PC-3 (cell line): Measurements from ENCODE around the gene FGGY. TPM values are rescaled to one million over a fixed set of nuclear protein-coding genes. Genes with fewer than 3 reads are reported as not detected.

Experiments used
- ATAC-seq: fragments of 200-7000 bp; cut with Tn5 transposase; 2 replicates; pipeline ENCODE4 v1.9.1; 2020; ENCODE audit warnings: mild to moderate bottlenecking, moderate library complexity
- BruUV-seq: library from RNA; stranded (reverse); fragments of 400-500 nt; replicated peaks from 2 replicates; lab custom pipeline; 2021; lab: Mats Ljungman, UMichigan
- CTCF ChIA-PET: fragments of 300-600 bp; sonication (Branson Sonifier 250); formaldehyde crosslinking; loops from one replicate; lab custom pipeline; 2022; ENCODE audit warnings: antibody characterized with exemption; lab: Charles Lee
- POLR2A ChIA-PET: fragments of 300-600 bp; sonication (Branson Sonifier 250); formaldehyde crosslinking; loops from one replicate; lab custom pipeline; 2022; ENCODE audit warnings: antibody characterized with exemption; ENCODE audit not compliant: unreplicated experiment; lab: Charles Lee
- DNase-seq: peaks from one replicate; pipeline ENCODE4 v3.0.0-alpha.2; 2015
- H2AFZ ChIP-seq: fragments of 300-600 bp; sonication (generic); 2 replicates; pipeline ENCODE4 v1.6.0; 2016; ENCODE audit warnings: antibody characterized with exemption, low read length
- H3F3A ChIP-seq: fragments of 300-600 bp; sonication (generic); one replicate; pipeline ENCODE4 v1.6.0; 2017; ENCODE audit warnings: antibody characterized with exemption, low read length, control low read depth, mild to moderate bottlenecking; ENCODE audit not compliant: unreplicated experiment
- H3K27ac ChIP-seq: fragments of 300-600 bp; sonication (generic); 2 replicates; pipeline ENCODE4 v1.5.1; 2016; ENCODE audit warnings: mild to moderate bottlenecking, low read length
- H3K27me3 ChIP-seq: fragments of 300-600 bp; sonication (generic); 2 replicates; pipeline ENCODE4 v1.6.1; 2016; ENCODE audit warnings: low read length, mixed read lengths
- H3K36me3 ChIP-seq: fragments of 300-600 bp; sonication (generic); 2 replicates; pipeline ENCODE4 v1.6.1; 2016; ENCODE audit warnings: low read depth, mixed run types, low read length, mixed read lengths
- H3K4me1 ChIP-seq: fragments of 300-600 bp; sonication (generic); 2 replicates; pipeline ENCODE4 v1.5.1; 2016; ENCODE audit warnings: low read length; ENCODE audit not compliant: insufficient read depth
- H3K4me2 ChIP-seq: fragments of 300-600 bp; sonication (generic); 2 replicates; pipeline ENCODE4 v1.6.0; 2016; ENCODE audit warnings: low read length
- H3K4me3 ChIP-seq: fragments of 300-600 bp; sonication (generic); 2 replicates; pipeline ENCODE4 v1.5.1; 2016; ENCODE audit warnings: mild to moderate bottlenecking, low read length, mixed read lengths
- H3K79me2 ChIP-seq: fragments of 300-600 bp; sonication (generic); 2 replicates; pipeline ENCODE4 v1.6.1; 2017; ENCODE audit warnings: low read length, mixed read lengths
- H3K9ac ChIP-seq: fragments of 300-600 bp; sonication (generic); 2 replicates; pipeline ENCODE4 v1.6.0; 2016; ENCODE audit warnings: mild to moderate bottlenecking, low read length
- H3K9me2 ChIP-seq: fragments of 300-600 bp; sonication (generic); replicated peaks from 2 replicates; pipeline ENCODE4 v1.6.1; 2016; ENCODE audit warnings: mixed run types, low read length, mixed read lengths
- H3K9me3 ChIP-seq: fragments of 300-600 bp; sonication (generic); 2 replicates; pipeline ENCODE4 v1.6.1; 2016; ENCODE audit warnings: low read length, mixed read lengths
- H4K20me1 ChIP-seq: fragments of 300-600 bp; sonication (generic); 2 replicates; pipeline ENCODE4 v1.6.1; 2016; ENCODE audit warnings: low read length, mixed read lengths
- EZH2 ChIP-seq: fragments of 300-600 bp; sonication (generic); IDR thresholded peaks from one replicate; pipeline ENCODE4 v1.6.1; 2017; ENCODE audit warnings: antibody characterized with exemption, mild to moderate bottlenecking, low read length; ENCODE audit not compliant: unreplicated experiment
- EZH2phosphoT487 ChIP-seq: fragments of 300-600 bp; sonication (generic); IDR thresholded peaks from 2 replicates; pipeline ENCODE4 v1.6.1; 2018; ENCODE audit warnings: mild to moderate bottlenecking, antibody characterized with exemption, low read length, borderline replicate concordance
- intact Hi-C: fragments of 100-400 bp; cut with micrococcal nuclease; formaldehyde crosslinking; loops from 2 replicates; pipeline ENCODE4 v1.9.0; 2023
- total RNA-seq: library from RNA; depleted of rRNA; stranded (reverse); fragments of >200 nt; gene quantifications from 2 replicates; pipeline ENCODE4 v1.2.3, GENCODE V29; 2014
- TF ChIP-seq, protein P1 (sequence below): fragments of 300-600 bp; sonication (generic); conservative IDR thresholded peaks from 2 replicates; pipeline ENCODE4 v1.5.1; 2017; ENCODE audit warnings: antibody characterized with exemption, low read depth, mild to moderate bottlenecking, low read length

FGGY gene
- total RNA-seq, 1 experiment from 2014 or later = 7.4 TPM

DNA sequence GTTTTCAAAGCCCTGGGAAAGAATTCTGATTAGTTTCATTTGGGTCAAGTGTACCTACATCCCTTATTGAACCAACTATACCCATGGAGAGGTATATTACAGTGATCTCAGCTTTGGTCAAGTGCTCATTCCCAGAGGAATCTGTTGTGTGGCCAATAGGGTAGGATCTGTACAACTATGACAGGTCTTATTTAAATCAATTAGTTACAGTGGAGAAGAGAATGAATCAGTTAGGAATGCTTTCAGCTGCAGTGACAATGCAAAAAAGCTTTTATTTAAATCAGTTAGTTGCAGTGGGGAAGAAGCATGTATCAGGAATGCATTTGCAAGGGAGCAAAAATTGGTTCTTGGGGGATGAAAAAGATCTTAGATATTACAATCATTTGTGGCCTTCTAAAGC is 119.0 kb downstream of the FGGY start:
- no peak for ATAC-seq
- intact Hi-C loops = no loop called here

DNA sequence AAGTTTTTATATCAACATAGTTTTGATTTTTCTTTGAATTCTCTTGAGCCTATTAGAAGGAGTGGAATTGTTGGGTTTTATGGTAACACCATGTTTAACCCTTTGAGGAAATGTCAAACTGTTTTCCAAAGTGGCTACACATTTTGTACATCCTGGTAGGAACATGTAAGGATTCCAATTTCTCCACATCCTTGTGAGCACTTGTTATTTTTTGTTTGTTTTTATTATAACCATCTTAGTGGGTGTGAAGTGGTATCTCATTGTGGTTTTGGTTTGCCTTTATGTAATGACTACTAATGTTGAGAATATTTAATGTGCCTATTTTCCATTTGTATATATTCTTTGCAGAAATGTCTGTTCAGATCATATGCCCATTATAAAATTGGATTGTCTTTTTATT is 120.5 kb downstream of the FGGY start:
- Histone ChIP-seq H4K20me1 (no peaks in the 10 kb centered on the region), H3K36me3 (no peaks in the 10 kb centered on the region), H3K79me2 (no peaks in the 10 kb centered on the region), H3F3A (no peaks in the 10 kb centered on the region), H3K4me3 (no peak overlapping the region), H3K4me1 (0 out of 2 replicates have a peak, but pooled peaks cover 1% of the 10 kb centered on the region), H3K9me3 (no peaks in the 10 kb centered on the region), H3K27ac (no peak overlapping the region), H3K9ac (no peak overlapping the region), H3K4me2 (no peak overlapping the region), H3K27me3 (no peaks in the 10 kb centered on the region), H2AFZ (no peak overlapping the region), H3K9me2 (no peaks in the 10 kb centered on the region)
- DNase-seq (no peak), ATAC-seq (no peak)
- CTCF ChIA-PET = no interaction called here
- TF ChIP-seq, protein P1, sequence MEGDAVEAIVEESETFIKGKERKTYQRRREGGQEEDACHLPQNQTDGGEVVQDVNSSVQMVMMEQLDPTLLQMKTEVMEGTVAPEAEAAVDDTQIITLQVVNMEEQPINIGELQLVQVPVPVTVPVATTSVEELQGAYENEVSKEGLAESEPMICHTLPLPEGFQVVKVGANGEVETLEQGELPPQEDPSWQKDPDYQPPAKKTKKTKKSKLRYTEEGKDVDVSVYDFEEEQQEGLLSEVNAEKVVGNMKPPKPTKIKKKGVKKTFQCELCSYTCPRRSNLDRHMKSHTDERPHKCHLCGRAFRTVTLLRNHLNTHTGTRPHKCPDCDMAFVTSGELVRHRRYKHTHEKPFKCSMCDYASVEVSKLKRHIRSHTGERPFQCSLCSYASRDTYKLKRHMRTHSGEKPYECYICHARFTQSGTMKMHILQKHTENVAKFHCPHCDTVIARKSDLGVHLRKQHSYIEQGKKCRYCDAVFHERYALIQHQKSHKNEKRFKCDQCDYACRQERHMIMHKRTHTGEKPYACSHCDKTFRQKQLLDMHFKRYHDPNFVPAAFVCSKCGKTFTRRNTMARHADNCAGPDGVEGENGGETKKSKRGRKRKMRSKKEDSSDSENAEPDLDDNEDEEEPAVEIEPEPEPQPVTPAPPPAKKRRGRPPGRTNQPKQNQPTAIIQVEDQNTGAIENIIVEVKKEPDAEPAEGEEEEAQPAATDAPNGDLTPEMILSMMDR = no peak
- TF ChIP-seq EZH2 (no peak), EZH2phosphoT487 (no peak)
- intact Hi-C loops = no loop called here
- POLR2A ChIA-PET = no interaction called here
- BruUV-seq = no TSS peak

More for the DNA sequence above, 119.0 kb downstream of the FGGY start:
- no peak overlapping the region for H3K9ac ChIP-seq
- H2AFZ ChIP-seq = no peak overlapping the region
- no peaks in the 10 kb centered on the region for H3K36me3 ChIP-seq
- no peaks in the 10 kb centered on the region for H3K4me1 ChIP-seq
- POLR2A ChIA-PET = no interaction called here
- H3K9me3 ChIP-seq = no peaks in the 10 kb centered on the region
- H3K4me2 ChIP-seq = no peak overlapping the region
- no peak overlapping the region for H3K27ac ChIP-seq
- no TSS peak for BruUV-seq
- H3K9me2 ChIP-seq = 0 out of 2 replicates have a peak, but pooled peaks cover 4% of the 10 kb centered on the region
- no peaks in the 10 kb centered on the region for H4K20me1 ChIP-seq
- DNase-seq = no peak
- H3K79me2 ChIP-seq = no peaks in the 10 kb centered on the region
- CTCF ChIA-PET = no interaction called here
- H3K4me3 ChIP-seq = no peak overlapping the region
- no peaks in the 10 kb centered on the region for H3F3A ChIP-seq
- TF ChIP-seq EZH2phosphoT487 = no peak
- TF ChIP-seq, protein P1 = no peak
- TF ChIP-seq EZH2 = no peak
- H3K27me3 ChIP-seq = no peaks in the 10 kb centered on the region

DNA sequence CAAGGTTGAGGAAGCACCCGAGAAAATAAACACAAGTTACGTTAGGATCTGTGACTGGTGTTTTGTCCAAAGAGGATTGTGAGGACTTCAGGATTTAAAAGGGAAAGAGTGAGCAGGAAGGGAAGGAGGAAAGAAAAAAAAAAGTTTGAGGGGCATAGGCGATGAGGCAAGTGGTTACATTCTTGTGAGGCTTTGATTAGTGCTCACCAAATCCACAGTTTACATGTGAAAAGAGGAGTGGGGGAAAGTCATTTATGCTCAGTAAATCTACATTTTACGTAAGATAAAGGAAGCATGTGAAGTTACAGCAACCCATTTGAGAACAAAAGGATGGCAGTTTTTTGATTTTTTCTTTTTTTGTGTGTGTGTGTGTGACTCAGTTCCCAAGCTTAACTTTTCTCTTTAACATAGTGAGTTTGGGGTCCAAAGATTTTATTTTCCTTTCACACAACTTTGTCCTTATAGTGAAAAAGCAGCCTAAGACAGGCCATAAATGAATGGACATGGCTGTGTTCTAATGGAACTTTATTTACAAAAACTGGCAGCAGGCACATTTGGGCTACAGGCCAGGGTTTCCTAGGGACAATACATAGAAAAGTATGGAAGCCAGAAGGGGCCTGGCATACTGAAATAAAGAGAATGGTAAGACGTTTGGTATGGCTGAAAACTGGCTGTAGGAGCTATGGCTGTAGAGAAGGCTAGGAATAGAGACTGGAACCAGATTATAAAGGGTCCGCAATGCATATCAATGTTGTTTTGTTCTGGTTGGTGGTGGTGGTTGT is 121.7 kb downstream of the FGGY start:
- Histone ChIP-seq H2AFZ (no peak overlapping the region), H4K20me1 (no peaks in the 10 kb centered on the region), H3K36me3 (no peaks in the 10 kb centered on the region), H3K79me2 (no peaks in the 10 kb centered on the region), H3K9me3 (no peaks in the 10 kb centered on the region), H3K9ac (no peak overlapping the region), H3K27ac (no peak overlapping the region), H3K4me2 (no peak overlapping the region), H3K9me2 (no peaks in the 10 kb centered on the region), H3K4me1 (peaks cover 13% of the 10 kb centered on the region; the same call in 1 of the 2 replicates), H3K27me3 (no peaks in the 10 kb centered on the region), H3K4me3 (no peak overlapping the region), H3F3A (no peaks in the 10 kb centered on the region)
- TF ChIP-seq, protein P1 = no peak
- TF ChIP-seq EZH2 = no peak
- TF ChIP-seq EZH2phosphoT487 = no peak
- BruUV-seq = no TSS peak
- POLR2A ChIA-PET = no interaction called here
- CTCF ChIA-PET = no interaction called here
- intact Hi-C loops = no loop called here
- ATAC-seq (no peak), DNase-seq (no peak)
